ENCODE data around the gene SLC4A8.

- TF ChIP-seq CTCF (conservative IDR thresholded peaks at IDR 0.05; ENCODE audit: low read length), result no peak
- no peak for TF ChIP-seq EZH2phosphoT487 (IDR thresholded peaks at IDR 0.05; ENCODE audit: borderline replicate concordance, low read depth, low read length)
Measured at GRCh38 chr12:51406290-51406689, 18.3 kb upstream of the SLC4A8 start.
